Measurements from ENCODE around the gene GRB7. TPM values are rescaled to one million over a fixed set of nuclear protein-coding genes. Genes with fewer than 3 reads are reported as not detected.

GRB7 gene
- total and polyA plus RNA-seq, 2 of the 4 experiments (the other 2 are of a cell fraction): 0.18 to 0.36 TPM

DNA sequence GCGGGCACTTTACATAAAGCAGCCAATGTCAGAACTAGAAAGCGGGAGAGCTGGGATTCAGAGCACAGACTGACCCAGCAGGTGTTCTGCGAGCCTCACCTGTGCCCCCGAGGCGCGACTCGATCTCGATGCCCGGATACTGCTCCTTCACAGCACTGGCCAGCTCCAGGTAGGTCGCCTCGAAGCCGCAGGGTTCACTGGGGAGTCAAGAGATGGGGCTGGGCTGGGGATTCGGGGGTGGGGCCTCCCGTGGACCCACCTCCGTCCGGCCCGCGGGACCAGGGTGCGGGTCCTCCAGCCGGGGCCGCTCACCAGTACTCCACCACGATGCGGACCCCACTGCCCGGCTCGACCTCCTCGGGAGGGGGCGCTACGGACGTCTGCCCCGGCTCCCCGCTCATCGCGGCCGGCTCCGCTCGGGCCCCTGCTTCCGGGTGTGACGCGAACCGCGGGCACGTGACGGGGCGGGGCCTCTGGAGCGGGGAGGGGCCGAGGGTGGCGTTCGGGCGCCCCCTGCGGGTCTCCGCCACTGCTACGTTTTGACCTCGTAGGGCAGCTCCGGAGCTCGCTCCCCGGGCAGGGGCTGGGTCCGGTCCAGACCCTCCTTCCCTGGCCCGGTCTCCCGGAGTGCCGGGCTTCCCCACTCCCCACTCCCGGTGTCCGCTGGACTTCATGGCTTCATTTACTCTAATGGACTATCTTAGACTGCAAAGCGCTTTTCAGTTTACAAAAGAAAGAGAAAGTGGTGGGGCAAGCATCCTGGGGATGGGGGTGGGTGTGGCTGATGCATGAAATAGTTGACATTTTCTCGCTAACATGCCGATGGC is 7.4 kb upstream of the GRB7 start, which contains the start of gene MIEN1 (continued):
- TF ChIP-seq POLR2A (IDR thresholded peaks at IDR 0.05; ENCODE audit: low read depth, low read length) (peak; percentile 84), CEBPB (IDR thresholded peaks at IDR 0.05; ENCODE audit: low read depth, low read length) (no peak), MAFK (IDR thresholded peaks at IDR 0.05; ENCODE audit: low read depth, low read length) (no peak)

DNA sequence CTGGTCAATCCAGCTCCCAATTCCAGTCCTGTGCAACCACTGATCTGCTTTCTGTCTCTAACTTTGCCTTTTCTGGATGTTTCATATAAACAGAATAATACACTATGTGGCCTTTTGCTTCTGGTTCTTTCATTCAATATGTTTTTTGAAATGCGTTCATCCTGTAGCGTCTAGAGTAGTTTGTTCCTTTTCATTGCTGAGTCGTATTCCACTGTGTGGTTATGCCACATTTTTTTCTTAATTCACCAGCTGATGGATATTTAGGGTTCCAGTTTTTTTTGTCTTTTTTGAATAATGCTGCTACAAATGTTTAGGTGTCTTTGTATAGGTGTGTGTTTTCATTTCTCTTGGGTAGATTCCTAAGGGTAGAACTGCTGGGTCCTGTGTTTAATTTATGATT is 5.2 kb upstream of the GRB7 start:
- dilution Hi-C loops (cut with HindIII; ENCODE audit: low sequenced_read_pairs, unreplicated experiment): no loop called here
- Histone ChIP-seq H3K36me3 (ENCODE audit: control insufficient read depth, insufficient read depth, low read length) (peaks cover 18% of the 10 kb centered on the region), H2AK5ac (ENCODE audit: low read depth, low read length) (no peak overlapping the region), H3K14ac (replicated peaks; ENCODE audit: low read depth, low read length) (no peak overlapping the region), H2BK20ac (ENCODE audit: low read depth, low read length) (no peak overlapping the region), H3K23ac (ENCODE audit: low read depth, low read length) (no peak overlapping the region), H2AK9ac (replicated peaks; ENCODE audit: low read depth, low read length, poor library complexity) (no peak overlapping the region), H2AFZ (replicated peaks; ENCODE audit: low read length, poor library complexity) (no peak overlapping the region), H3K4ac (ENCODE audit: low read depth, low read length) (no peak overlapping the region), H3K4me1 (ENCODE audit: control insufficient read depth, insufficient read depth, low read length) (peaks cover 5% of the 10 kb centered on the region; the same call in 1 of the 2 replicates), H3K18ac (ENCODE audit: low read depth, low read length) (no peak overlapping the region), H3K79me1 (ENCODE audit: low read depth in 1 of 2, low read length in 2 of 2) (peaks cover 9 to 17% of the 10 kb centered on the region in 2 experiments), H3K4me2 (ENCODE audit: low read depth, low read length) (no peak overlapping the region), H2BK120ac (ENCODE audit: low read depth, low read length) (no peak overlapping the region), H3K56ac (ENCODE audit: extremely low read depth, insufficient read depth, low read length) (no peak overlapping the region), H3K27me3 (ENCODE audit: control insufficient read depth, insufficient read depth, low read length) (peaks cover 10% of the 10 kb centered on the region), H2BK15ac (ENCODE audit: low read depth, low read length) (no peak overlapping the region), H3K9me1 (ENCODE audit: insufficient read depth, low read length) (peaks cover 17% of the 10 kb centered on the region), H4K8ac (ENCODE audit: low read depth in 2 of 2, low read length in 2 of 2) (no peak overlapping the region), H3K27ac (ENCODE audit: insufficient read depth, low read length) (no peak overlapping the region), H3K9me3 (ENCODE audit: control insufficient read depth, insufficient read depth, low read length) (no peaks in the 10 kb centered on the region), H4K91ac (ENCODE audit: insufficient read depth, low read depth, low read length) (no peak overlapping the region), H4K20me1 (ENCODE audit: insufficient read depth, low read length) (no peaks in the 10 kb centered on the region; the same call in 1 of the 2 replicates), H3K4me3 (ENCODE audit: insufficient read depth, low read depth, low read length) (no peak overlapping the region), H4K5ac (ENCODE audit: low read depth, low read length) (no peak overlapping the region), H3K9ac (ENCODE audit: low read depth, low read length) (no peak overlapping the region), H2BK5ac (ENCODE audit: low read depth, low read length, poor library complexity, severe bottlenecking) (no peak overlapping the region)
- ChIA-PET POLR2A (ENCODE audit: unreplicated experiment) (no interaction called here), CTCF (interaction anchor here (0.7 to 1.0 kb wide), 2 partner anchors 12 to 16 kb away, joined by 3 read pairs; no protein-coding TSS in a partner anchor)
- intact Hi-C loops (cut with micrococcal nuclease): no loop called here
- WGBS, 2 experiments (ENCODE audit: extremely low coverage in 2 of 2, insufficient read length in 1 of 2): no CpG with 5 or more reads among the region's 3 CpGs
- in situ Hi-C loops (cut with MboI; ENCODE audit: low sequenced_read_pairs): no loop called here
- TF ChIP-seq, protein P1, sequence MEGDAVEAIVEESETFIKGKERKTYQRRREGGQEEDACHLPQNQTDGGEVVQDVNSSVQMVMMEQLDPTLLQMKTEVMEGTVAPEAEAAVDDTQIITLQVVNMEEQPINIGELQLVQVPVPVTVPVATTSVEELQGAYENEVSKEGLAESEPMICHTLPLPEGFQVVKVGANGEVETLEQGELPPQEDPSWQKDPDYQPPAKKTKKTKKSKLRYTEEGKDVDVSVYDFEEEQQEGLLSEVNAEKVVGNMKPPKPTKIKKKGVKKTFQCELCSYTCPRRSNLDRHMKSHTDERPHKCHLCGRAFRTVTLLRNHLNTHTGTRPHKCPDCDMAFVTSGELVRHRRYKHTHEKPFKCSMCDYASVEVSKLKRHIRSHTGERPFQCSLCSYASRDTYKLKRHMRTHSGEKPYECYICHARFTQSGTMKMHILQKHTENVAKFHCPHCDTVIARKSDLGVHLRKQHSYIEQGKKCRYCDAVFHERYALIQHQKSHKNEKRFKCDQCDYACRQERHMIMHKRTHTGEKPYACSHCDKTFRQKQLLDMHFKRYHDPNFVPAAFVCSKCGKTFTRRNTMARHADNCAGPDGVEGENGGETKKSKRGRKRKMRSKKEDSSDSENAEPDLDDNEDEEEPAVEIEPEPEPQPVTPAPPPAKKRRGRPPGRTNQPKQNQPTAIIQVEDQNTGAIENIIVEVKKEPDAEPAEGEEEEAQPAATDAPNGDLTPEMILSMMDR (conservative IDR thresholded peaks at IDR 0.05; ENCODE audit: low read depth, low read length): no peak
- TF ChIP-seq FOS (IDR thresholded peaks at IDR 0.05; ENCODE audit: low read depth, low read length) (no peak), CEBPB (IDR thresholded peaks at IDR 0.05; ENCODE audit: low read depth, low read length) (no peak), RFX5 (IDR thresholded peaks at IDR 0.05; ENCODE audit: low read depth, low read length) (no peak)
- BruUV-seq (replicated peaks): no TSS peak
- DNase-seq (no peak), ATAC-seq (ENCODE audit: low read depth) (no peak)

Measured in IMR-90 (cell line).